Measurements from ENCODE around the gene RNF4. TPM values are rescaled to one million over a fixed set of nuclear protein-coding genes. Genes with fewer than 3 reads are reported as not detected.

RNF4 gene
- total and polyA plus RNA-seq, 10 of the 15 experiments (the other 5 are each of a cell fraction or from before 2014, with no cell fraction given) = 34.9 to 145 (median 76.1) TPM

- TF ChIP-seq PAX5 (IDR thresholded peaks at IDR 0.05; ENCODE audit: borderline replicate concordance, low read depth, low read length) (no peak), CREB1 (IDR thresholded peaks at IDR 0.05; ENCODE audit: low read depth) (no peak), JUNB (IDR thresholded peaks at IDR 0.05) (no peak), CHD4 (IDR thresholded peaks at IDR 0.05) (no peak), PKNOX1 (IDR thresholded peaks at IDR 0.05) (no peak), MTA2 (IDR thresholded peaks at IDR 0.05; ENCODE audit: low read depth) (no peak), NR2F1 (conservative IDR thresholded peaks at IDR 0.05) (no peak), CTCF (IDR thresholded peaks at IDR 0.05 in 2 of 3, conservative IDR thresholded peaks at IDR 0.05 in 1 of 3; ENCODE audit: control insufficient read depth in 2 of 3, extremely low read depth in 1 of 3, insufficient read depth in 1 of 3, low read depth in 3 of 3, low read length in 3 of 3) (no peak), GABPA (IDR thresholded peaks at IDR 0.05; ENCODE audit: low read depth) (no peak), MYC (IDR thresholded peaks at IDR 0.05; ENCODE audit: insufficient read depth, insufficient read length, insufficient replicate concordance, low read length, severe bottlenecking) (no peak), SREBF2 (IDR thresholded peaks at IDR 0.05; ENCODE audit: low read length) (no peak)
Measured at GRCh38 chr4:2438822-2439718, 29.8 kb upstream of the RNF4 start (continued).

Measured in GM12878 (cell line).